A673 (cell line): ENCODE results near the gene BRINP2.

Experiments used
- CTCF ChIP-seq: fragments of 300-800, 200-600 bp; sonication (generic); conservative IDR thresholded peaks from 2 replicates; pipeline ENCODE4 v1.5.1; 2017; ENCODE audit warnings: low read depth, mild to moderate bottlenecking, antibody characterized with exemption, low read length, moderate library complexity, mixed read lengths
- EZH2 ChIP-seq: fragments of 200-600 bp; sonication (generic); IDR thresholded peaks from 2 replicates; pipeline ENCODE4 v1.6.1; 2017; ENCODE audit warnings: borderline replicate concordance, low read depth, mild to moderate bottlenecking, mixed read lengths, antibody characterized with exemption, low read length; ENCODE audit not compliant: poor library complexity, severe bottlenecking

DNA sequence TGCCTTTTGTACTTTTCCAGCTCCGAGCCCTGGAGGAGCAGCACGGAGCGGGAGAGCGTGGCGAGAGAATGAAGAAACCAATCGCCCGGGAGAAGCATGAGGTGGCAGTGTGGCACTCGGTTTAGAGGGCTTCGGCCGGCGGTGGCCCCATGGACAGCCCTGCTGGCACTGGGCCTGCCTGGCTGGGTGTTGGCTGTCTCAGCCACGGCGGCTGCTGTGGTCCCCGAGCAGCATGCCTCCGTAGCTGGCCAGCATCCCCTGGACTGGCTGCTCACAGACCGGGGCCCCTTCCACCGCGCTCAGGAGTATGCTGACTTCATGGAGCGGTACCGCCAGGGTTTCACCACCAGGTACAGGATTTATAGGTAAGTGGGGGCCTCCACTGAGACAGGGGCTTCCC, 59.0 kb downstream of the BRINP2 start:
- TF ChIP-seq CTCF (no peak), EZH2 (no peak)
